ENCODE measurements around the gene GPA33.

GPA33 gene

GRCh38 chr1:167110586-167110985, 20.4 kb upstream of the GPA33 start:
- TF ChIP-seq CEBPB (IDR thresholded peaks at IDR 0.05) (no peak), TCF12 (IDR thresholded peaks at IDR 0.05; ENCODE audit: low read depth) (no peak), USF1 (IDR thresholded peaks at IDR 0.05) (no peak), ZBTB7A (IDR thresholded peaks at IDR 0.05; ENCODE audit: low read depth) (no peak)

- TF ChIP-seq TAF1 (IDR thresholded peaks at IDR 0.05; ENCODE audit: low read depth) (no peak), NFIC (IDR thresholded peaks at IDR 0.05) (no peak), EP300 (IDR thresholded peaks at IDR 0.05; ENCODE audit: borderline replicate concordance) (no peak), ZBTB7A (IDR thresholded peaks at IDR 0.05; ENCODE audit: low read depth) (no peak), USF1 (IDR thresholded peaks at IDR 0.05) (no peak), TCF12 (IDR thresholded peaks at IDR 0.05; ENCODE audit: low read depth) (no peak), EGR1 (IDR thresholded peaks at IDR 0.05) (no peak), REST (IDR thresholded peaks at IDR 0.05; ENCODE audit: low read depth) (no peak), MAX (IDR thresholded peaks at IDR 0.05) (no peak), FOXM1 (IDR thresholded peaks at IDR 0.05; ENCODE audit: borderline replicate concordance, low read depth) (no peak), YY1 (IDR thresholded peaks at IDR 0.05; ENCODE audit: low read depth) (no peak), CEBPB (IDR thresholded peaks at IDR 0.05) (no peak), CREB1 (IDR thresholded peaks at IDR 0.05; ENCODE audit: low read depth) (no peak), TEAD4 (IDR thresholded peaks at IDR 0.05) (no peak), RAD21 (IDR thresholded peaks at IDR 0.05; ENCODE audit: low read depth) (no peak)
Measured at GRCh38 chr1:167109125-167109524, 18.9 kb upstream of the GPA33 start.

GRCh38 chr1:167107456-167107855, 17.3 kb upstream of the GPA33 start:
- TF ChIP-seq REST (IDR thresholded peaks at IDR 0.05; ENCODE audit: low read depth) (no peak), MAX (IDR thresholded peaks at IDR 0.05) (no peak), FOXM1 (IDR thresholded peaks at IDR 0.05; ENCODE audit: borderline replicate concordance, low read depth) (no peak), TCF12 (IDR thresholded peaks at IDR 0.05; ENCODE audit: low read depth) (no peak), EP300 (IDR thresholded peaks at IDR 0.05; ENCODE audit: borderline replicate concordance) (no peak), EGR1 (IDR thresholded peaks at IDR 0.05) (no peak), TEAD4 (IDR thresholded peaks at IDR 0.05) (no peak), USF1 (IDR thresholded peaks at IDR 0.05) (no peak)

GRCh38 chr1:167106119-167106461, 15.9 kb upstream of the GPA33 start:
- TF ChIP-seq CREB1 (IDR thresholded peaks at IDR 0.05; ENCODE audit: low read depth) (no peak), ZBTB7A (IDR thresholded peaks at IDR 0.05; ENCODE audit: low read depth) (no peak), EP300 (IDR thresholded peaks at IDR 0.05; ENCODE audit: borderline replicate concordance) (no peak), TAF1 (IDR thresholded peaks at IDR 0.05; ENCODE audit: low read depth) (no peak), CEBPB (IDR thresholded peaks at IDR 0.05) (no peak), TEAD4 (IDR thresholded peaks at IDR 0.05) (no peak)

- no peak for TF ChIP-seq YY1 (IDR thresholded peaks at IDR 0.05; ENCODE audit: low read depth)
- TF ChIP-seq ZBTB7A (IDR thresholded peaks at IDR 0.05; ENCODE audit: low read depth): no peak
- TF ChIP-seq USF1 (IDR thresholded peaks at IDR 0.05): no peak
- TF ChIP-seq FOXM1 (IDR thresholded peaks at IDR 0.05; ENCODE audit: borderline replicate concordance, low read depth): no peak
- TF ChIP-seq CEBPB (IDR thresholded peaks at IDR 0.05): no peak
- no peak for TF ChIP-seq EP300 (IDR thresholded peaks at IDR 0.05; ENCODE audit: borderline replicate concordance)
- TF ChIP-seq CREB1 (IDR thresholded peaks at IDR 0.05; ENCODE audit: low read depth): no peak
- no peak for TF ChIP-seq TAF1 (IDR thresholded peaks at IDR 0.05; ENCODE audit: low read depth)
- TF ChIP-seq TEAD4 (IDR thresholded peaks at IDR 0.05): no peak
- no peak for TF ChIP-seq MAX (IDR thresholded peaks at IDR 0.05)
- TF ChIP-seq NFIC (IDR thresholded peaks at IDR 0.05): no peak
- no peak for TF ChIP-seq EGR1 (IDR thresholded peaks at IDR 0.05)
- TF ChIP-seq RAD21 (IDR thresholded peaks at IDR 0.05; ENCODE audit: low read depth): no peak
Measured at GRCh38 chr1:167105271-167106118, 15.3 kb upstream of the GPA33 start.
